ENCODE data around the gene SENP7. TPM values are rescaled to one million over a fixed set of nuclear protein-coding genes. Genes with fewer than 3 reads are reported as not detected.

The SENP7 gene
- total RNA-seq, 2 experiments from 2014 or later, result 21.2 to 23.2 TPM

DNA sequence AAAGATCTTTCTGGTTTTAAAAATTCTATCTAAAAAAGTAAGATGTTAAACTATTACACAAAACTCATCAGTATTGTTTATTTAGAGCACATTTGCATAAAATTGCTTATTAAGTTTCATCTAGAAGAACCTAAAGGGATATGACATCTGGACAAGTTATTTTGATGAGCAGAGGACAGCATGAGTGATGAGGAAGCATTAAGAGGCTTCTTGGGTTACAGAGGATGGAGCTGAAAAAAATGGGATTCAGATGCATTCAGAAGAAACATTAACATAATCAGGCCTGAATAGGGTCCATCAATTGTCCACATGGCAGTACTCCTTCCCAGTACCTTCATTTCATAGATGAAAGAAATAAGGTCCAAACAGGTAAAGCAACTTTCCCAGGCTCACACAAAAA, 234.3 kb downstream of the SENP7 start:
- no peak for DNase-seq
- ATAC-seq, result no peak
- CTCF ChIA-PET, result no interaction called here
- H3K27ac Mint-ChIP-seq, result no peak overlapping the region
- H3K36me3 Mint-ChIP-seq, result no peaks in the 10 kb centered on the region
- H3K4me1 Mint-ChIP-seq, result no peaks in the 10 kb centered on the region
- no peaks in the 10 kb centered on the region for H3K27me3 Mint-ChIP-seq
- H3K9me3 Mint-ChIP-seq (ENCODE audit: low read depth), result no peaks in the 10 kb centered on the region
- H3K4me3 Mint-ChIP-seq, result no peak overlapping the region

Other genes starting within 250 kb of the SENP7 start
- gene IMPG2, start 192.6 kb downstream of the SENP7 start, total RNA-seq, result under 1 TPM; 0.23 to 0.29 TPM
- 10 to 100 TPM; 24.1 to 32.9 TPM for gene TRMT10C, start 48.7 kb upstream of the SENP7 start, total RNA-seq
- gene PCNP, start 61.0 kb upstream of the SENP7 start, total RNA-seq, result 100 to 1,000 TPM; 138 to 172 TPM
- gene ZBTB11, start 163.9 kb upstream of the SENP7 start, total RNA-seq, result 10 to 100 TPM; 30.3 to 31.3 TPM
- 1,000 to 10,000 TPM in 1 of 2 experiments, 100 to 1,000 TPM in 1; 941 to 1,094 TPM for gene RPL24, start 173.5 kb upstream of the SENP7 start, total RNA-seq
- gene CEP97, start 211.4 kb upstream of the SENP7 start, total RNA-seq, result 10 to 100 TPM; 22.5 TPM